Transverse colon (tissue), 4 donors: Measurements from ENCODE around the gene CP. TPM values are rescaled to one million over a fixed set of nuclear protein-coding genes. Genes with fewer than 3 reads are reported as not detected.

Source experiments
- DNase-seq: peaks from one replicate; pipeline ENCODE4 v3.0.0-alpha.2; 2019
- H3K27ac ChIP-seq, 4 donors: fragments of 200-600 bp; sonication (generic); 2 replicates each; pipeline ENCODE4 v1.5.1; 2016 to 2018; ENCODE audit warnings: inconsistent platforms in 4 of 4
- H3K27me3 ChIP-seq: fragments of 200-600 bp; sonication (generic); 2 replicates; pipeline ENCODE4 v1.5.1; 2017; ENCODE audit warnings: inconsistent platforms
- H3K36me3 ChIP-seq, 4 donors: fragments of 200-600 bp; sonication (generic); 2 replicates each; pipeline ENCODE4 v1.5.1; 2017 to 2019; ENCODE audit warnings: inconsistent platforms in 4 of 4
- H3K4me1 ChIP-seq, 4 donors: fragments of 200-600 bp; sonication (generic); 2 replicates each; pipeline ENCODE4 v1.5.1; 2017 to 2020; ENCODE audit warnings: inconsistent platforms in 4 of 4
- H3K4me3 ChIP-seq, 4 donors: fragments of 200-600 bp; sonication (generic); 1 replicate in 1 of 4; 2 replicates in 3 of 4; pipeline versions ENCODE4 v1.5.1 to v1.6.1; 2017 to 2019; ENCODE audit warnings: inconsistent platforms in 4 of 4
- H3K9me3 ChIP-seq, 2 donors: fragments of 200-600 bp; sonication (generic); 2 replicates each; pipeline ENCODE4 v1.5.1; 2017 to 2019; ENCODE audit warnings: inconsistent platforms in 2 of 2
- CTCF ChIP-seq, 5 experiments: fragments of 200-600 bp in 3 of 5; fragments of 450-650 bp in 2 of 5; sonication (generic) in 3 of 5; IDR thresholded peaks; 1 replicate in 2 of 5; 2 replicates in 3 of 5; pipeline ENCODE4 v1.5.1; 2016 to 2017; ENCODE audit warnings: antibody characterized with exemption in 5 of 5, inconsistent platforms in 3 of 5, mild to moderate bottlenecking in 2 of 5, moderate library complexity in 1 of 5
- EP300 ChIP-seq: sonication (generic); formaldehyde crosslinking; IDR thresholded peaks from one replicate; pipeline ENCODE4 v1.6.1; 2017; ENCODE audit warnings: antibody characterized with exemption, low read depth
- POLR2A ChIP-seq: fragments of 450-650 bp; IDR thresholded peaks from one replicate; pipeline ENCODE4 v1.6.1; 2016; ENCODE audit warnings: antibody characterized with exemption, mild to moderate bottlenecking, moderate library complexity
- POLR2AphosphoS5 ChIP-seq, 3 donors: sonication (generic); formaldehyde crosslinking; IDR thresholded peaks; one replicate each; pipeline ENCODE4 v1.6.1; 2016; ENCODE audit warnings: antibody characterized with exemption in 3 of 3
- WGBS, 2 donors: methylation state at CpG; one replicate each; pipeline ENCODE4 v1.1.5; 2018; ENCODE audit warnings: low coverage in 1 of 2; 5-methylcytosine and 5-hydroxymethylcytosine counted together
- in situ Hi-C, 4 donors: fragments of 200-750 bp; cut with MboI; loops; one replicate each; pipeline versions ENCODE4 v1.15.0 to v1.15.1; 2017; ENCODE audit warnings: low sequenced_read_pairs in 3 of 4, low pct_ligation_motif_present in 1 of 4, low pct_unique_long_range_greater_than_20kb in 1 of 4
- intact Hi-C: fragments of 100-400 bp; cut with DNase I; formaldehyde crosslinking; loops from one replicate; pipeline ENCODE4 v1.15.1; 2023; ENCODE audit warnings: low total_unique reads
- total RNA-seq, 4 donors: library from RNA; depleted of rRNA; stranded (reverse); fragments of >200 nt; gene quantifications; one replicate each; pipeline ENCODE4 v1.1.0, GENCODE V29; 2016

Gene CP
- total RNA-seq, 4 donors from 2014 or later = 0.80 to 19.5 (median 7.0) TPM; not detected in 1

- no peak overlapping the region for H3K27ac ChIP-seq
- in situ Hi-C loops (no loop called here), intact Hi-C loops (no loop called here)
- peaks cover 0 to 6% (median 3%) of the 10 kb centered on the region in 4 donors for H3K4me1 ChIP-seq
- no peaks in the 10 kb centered on the region for H3K36me3 ChIP-seq
- no peak overlapping the region for H3K4me3 ChIP-seq
- no peaks in the 10 kb centered on the region for H3K9me3 ChIP-seq
- H3K27me3 ChIP-seq = no peaks in the 10 kb centered on the region
- TF ChIP-seq EP300 (no peak), CTCF (IDR thresholded peaks at IDR 0.05) (no peak), POLR2A (no peak), POLR2AphosphoS5 (IDR thresholded peaks at IDR 0.05) (no peak)
- WGBS, 2 donors = 85% methylated on average over 4 of the region's 4 CpGs; no CpG with 5 or more reads in 1 of the 2 donors
- DNase-seq = no peak
Measured at GRCh38 chr3:149235599-149236424, 14.2 kb upstream of the CP start.

DNA sequence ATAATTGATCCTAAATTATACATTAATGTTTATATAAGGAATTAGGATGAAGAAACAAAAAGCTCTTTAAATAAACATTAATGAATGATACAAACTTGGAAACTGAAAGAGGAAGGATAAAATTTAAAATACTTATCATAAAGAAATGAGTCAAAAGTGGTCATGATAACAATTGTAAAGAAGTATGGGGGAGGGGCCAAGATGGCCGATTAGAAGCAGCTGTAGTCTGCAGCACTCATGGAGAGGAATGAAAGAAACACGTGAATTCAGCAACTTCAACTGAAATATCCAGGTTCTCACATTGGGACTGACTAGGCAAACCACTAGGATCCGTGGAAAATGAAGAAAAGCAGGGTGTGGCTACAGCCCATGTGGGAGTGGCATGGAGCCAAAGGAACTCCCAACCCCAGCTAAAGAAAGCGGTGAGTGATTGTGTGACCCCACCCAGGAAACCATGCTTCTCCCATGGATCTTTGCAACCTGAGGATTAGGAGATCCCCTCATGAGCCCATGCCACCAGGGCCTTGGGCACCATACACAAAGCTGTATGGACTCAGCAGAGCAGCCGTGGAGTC is 13.1 kb upstream of the CP start:
- 31 to 45% methylated on average over 3 to 5 of the region's 5 CpGs for WGBS, 2 donors
- intact Hi-C loops = no loop called here
- DNase-seq = no peak

GRCh38 chr3:149233323-149233722 is 11.7 kb upstream of the CP start:
- in situ Hi-C loops (no loop called here), intact Hi-C loops (no loop called here)
- H3K36me3 ChIP-seq = no peaks in the 10 kb centered on the region
- WGBS, 2 donors = 80 to 100% methylated on average over 1 to 4 of the region's 4 CpGs
- no peak for TF ChIP-seq CTCF (IDR thresholded peaks at IDR 0.05)
- DNase-seq = no peak
- H3K9me3 ChIP-seq = no peaks in the 10 kb centered on the region
- H3K27me3 ChIP-seq = no peaks in the 10 kb centered on the region
- no peak overlapping the region for H3K27ac ChIP-seq
- peaks cover 0 to 6% (median 3%) of the 10 kb centered on the region in 4 donors for H3K4me1 ChIP-seq
- H3K4me3 ChIP-seq = no peak overlapping the region

More for the DNA sequence above, 13.1 kb upstream of the CP start:
- Histone ChIP-seq H3K36me3 (no peaks in the 10 kb centered on the region), H3K27me3 (no peaks in the 10 kb centered on the region), H3K9me3 (no peaks in the 10 kb centered on the region), H3K4me3 (no peak overlapping the region), H3K4me1 (peaks cover 0 to 6% (median 3%) of the 10 kb centered on the region in 4 donors), H3K27ac (no peak overlapping the region)
- TF ChIP-seq CTCF (IDR thresholded peaks at IDR 0.05) (no peak), POLR2AphosphoS5 (IDR thresholded peaks at IDR 0.05) (no peak), EP300 (no peak), POLR2A (no peak)
- in situ Hi-C loops = no loop called here

DNA sequence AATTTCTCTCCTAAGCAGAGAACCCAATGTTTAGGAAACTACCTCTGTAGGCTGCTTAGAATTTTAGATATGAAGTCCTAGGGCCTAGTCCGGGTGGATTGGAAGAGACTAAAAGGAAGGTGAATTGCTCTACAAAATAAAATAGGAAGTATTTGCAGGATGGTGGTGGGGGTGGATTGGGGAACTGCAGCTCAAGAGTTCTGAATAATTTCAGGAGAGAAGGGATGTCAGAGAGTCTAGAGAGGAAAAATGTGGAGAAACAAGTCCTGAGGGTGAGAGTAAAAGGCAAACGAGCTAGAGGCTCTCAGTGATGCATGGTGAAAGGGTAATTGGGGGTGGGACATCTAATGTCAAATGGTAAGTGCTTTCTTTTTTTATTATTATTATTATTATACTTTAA is 10.2 kb upstream of the CP start:
- in situ Hi-C loops = no loop called here
- 72 to 78% methylated on average over 2 of the region's 2 CpGs for WGBS, 2 donors
- TF ChIP-seq POLR2AphosphoS5 (IDR thresholded peaks at IDR 0.05) (no peak), CTCF (IDR thresholded peaks at IDR 0.05) (no peak), POLR2A (no peak), EP300 (no peak)
- Histone ChIP-seq H3K27me3 (no peaks in the 10 kb centered on the region), H3K27ac (no peak overlapping the region), H3K36me3 (no peaks in the 10 kb centered on the region), H3K4me1 (peaks cover 0 to 6% (median 3%) of the 10 kb centered on the region in 4 donors), H3K9me3 (no peaks in the 10 kb centered on the region), H3K4me3 (no peak overlapping the region)
- DNase-seq = no peak
- intact Hi-C loops = no loop called here
